Esophagus squamous epithelium (tissue), 5 donors: ENCODE data around the gene PARD6B. TPM values are rescaled to one million over a fixed set of nuclear protein-coding genes. Genes with fewer than 3 reads are reported as not detected.

Experiments used
- DNase-seq: peaks from one replicate; lab custom pipeline; 2025; lab: John Stamatoyannopoulos, UW
- H3K27ac ChIP-seq, 4 donors: fragments of 200-600 bp; sonication (generic); one replicate each; pipeline ENCODE4 v1.5.1; 2016 to 2019; ENCODE audit warnings: mild to moderate bottlenecking in 1 of 4
- H3K27me3 ChIP-seq, 4 donors: fragments of 200-600 bp; sonication (generic); 1 replicate in 3 of 4; 2 replicates in 1 of 4; pipeline versions ENCODE4 v1.5.1 to v1.6.0; 2017 to 2021; ENCODE audit warnings: antibody characterized with exemption in 1 of 4
- H3K36me3 ChIP-seq, 3 donors: fragments of 200-600 bp; sonication (generic); one replicate each; pipeline ENCODE4 v1.5.1; 2016 to 2019
- H3K4me1 ChIP-seq, 3 donors: fragments of 200-600 bp; sonication (generic); one replicate each; pipeline ENCODE4 v1.5.1; 2017 to 2019
- H3K4me3 ChIP-seq, 4 donors: fragments of 200-600 bp; sonication (generic); 1 replicate in 3 of 4; 2 replicates in 1 of 4; pipeline ENCODE4 v1.5.1; 2016 to 2019; ENCODE audit warnings: mild to moderate bottlenecking in 2 of 4, moderate library complexity in 1 of 4
- H3K9me3 ChIP-seq, 3 donors: fragments of 200-600 bp; sonication (generic); one replicate each; pipeline ENCODE4 v1.5.1; 2016 to 2019
- POLR2A ChIP-seq, 4 donors: fragments of 450-650 bp; IDR thresholded peaks; one replicate each; pipeline ENCODE4 v1.6.1; 2017; ENCODE audit warnings: antibody characterized with exemption in 4 of 4, mild to moderate bottlenecking in 4 of 4, moderate library complexity in 3 of 4
- WGBS, 2 donors: methylation state at CpG; one replicate each; pipeline ENCODE4 v1.1.5; 2018; 5-methylcytosine and 5-hydroxymethylcytosine counted together
- intact Hi-C: fragments of 100-400 bp; cut with DNase I; formaldehyde crosslinking; loops from one replicate; pipeline ENCODE4 v1.15.0; 2022
- total RNA-seq, 4 donors: library from RNA; depleted of rRNA; stranded (reverse); fragments of >200 nt; gene quantifications; one replicate each; pipeline ENCODE4 v1.1.0, GENCODE V29; 2016
- TF ChIP-seq, protein P1 (sequence below), 6 experiments: fragments of 450-650 bp in 4 of 6; fragments of 200-600 bp in 2 of 6; sonication (generic) in 2 of 6; IDR thresholded peaks; one replicate each; pipeline ENCODE4 v1.5.1; 2016 to 2019; ENCODE audit warnings: antibody characterized with exemption in 6 of 6, mild to moderate bottlenecking in 4 of 6, moderate library complexity in 4 of 6
- donor health status: DM: yes; HTN: yes; CAD: no.

Gene PARD6B
- total RNA-seq, 4 donors from 2014 or later = 4.7 to 6.5 (median 5.3) TPM

GRCh38 chr20:50728486-50728980 lies 2.8 kb upstream of the PARD6B start:
- H3K9me3 ChIP-seq = no peaks in the 10 kb centered on the region
- H3K27me3 ChIP-seq = no peaks in the 10 kb centered on the region
- H3K36me3 ChIP-seq = no peaks in the 10 kb centered on the region
- H3K4me1 ChIP-seq = peaks cover 21 to 90% (median 46%) of the 10 kb centered on the region in 3 donors
- WGBS, 2 donors = 79 to 87% methylated on average over 4 of the region's 4 CpGs
- DNase-seq = no peak
- no peak overlapping the region for H3K4me3 ChIP-seq
- H3K27ac ChIP-seq = peak overlapping the region; percentile 67 to 92 (median 84)
- intact Hi-C loops = no loop called here
- no peak for TF ChIP-seq POLR2A (IDR thresholded peaks at IDR 0.05)
- TF ChIP-seq, protein P1, sequence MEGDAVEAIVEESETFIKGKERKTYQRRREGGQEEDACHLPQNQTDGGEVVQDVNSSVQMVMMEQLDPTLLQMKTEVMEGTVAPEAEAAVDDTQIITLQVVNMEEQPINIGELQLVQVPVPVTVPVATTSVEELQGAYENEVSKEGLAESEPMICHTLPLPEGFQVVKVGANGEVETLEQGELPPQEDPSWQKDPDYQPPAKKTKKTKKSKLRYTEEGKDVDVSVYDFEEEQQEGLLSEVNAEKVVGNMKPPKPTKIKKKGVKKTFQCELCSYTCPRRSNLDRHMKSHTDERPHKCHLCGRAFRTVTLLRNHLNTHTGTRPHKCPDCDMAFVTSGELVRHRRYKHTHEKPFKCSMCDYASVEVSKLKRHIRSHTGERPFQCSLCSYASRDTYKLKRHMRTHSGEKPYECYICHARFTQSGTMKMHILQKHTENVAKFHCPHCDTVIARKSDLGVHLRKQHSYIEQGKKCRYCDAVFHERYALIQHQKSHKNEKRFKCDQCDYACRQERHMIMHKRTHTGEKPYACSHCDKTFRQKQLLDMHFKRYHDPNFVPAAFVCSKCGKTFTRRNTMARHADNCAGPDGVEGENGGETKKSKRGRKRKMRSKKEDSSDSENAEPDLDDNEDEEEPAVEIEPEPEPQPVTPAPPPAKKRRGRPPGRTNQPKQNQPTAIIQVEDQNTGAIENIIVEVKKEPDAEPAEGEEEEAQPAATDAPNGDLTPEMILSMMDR (IDR thresholded peaks at IDR 0.05) = no peak

GRCh38 chr20:50728981-50729874 lies 2.2 kb upstream of the PARD6B start:
- 43% methylated on average over 11 of the region's 11 CpGs for WGBS, 2 donors
- Histone ChIP-seq H3K36me3 (peaks cover 0 to under 1% (median 0%) of the 10 kb centered on the region in 3 donors), H3K27me3 (no peaks in the 10 kb centered on the region), H3K9me3 (no peaks in the 10 kb centered on the region), H3K4me1 (peaks cover 20 to 92% (median 47%) of the 10 kb centered on the region in 3 donors), H3K4me3 (peak overlapping the region in 1 of 4 donors; percentile 86), H3K27ac (peak overlapping the region; percentile 67 to 92 (median 84))
- no peak for DNase-seq
- TF ChIP-seq, protein P1 (IDR thresholded peaks at IDR 0.05) = no peak
- no peak for TF ChIP-seq POLR2A (IDR thresholded peaks at IDR 0.05)
- intact Hi-C loops = no loop called here

DNA sequence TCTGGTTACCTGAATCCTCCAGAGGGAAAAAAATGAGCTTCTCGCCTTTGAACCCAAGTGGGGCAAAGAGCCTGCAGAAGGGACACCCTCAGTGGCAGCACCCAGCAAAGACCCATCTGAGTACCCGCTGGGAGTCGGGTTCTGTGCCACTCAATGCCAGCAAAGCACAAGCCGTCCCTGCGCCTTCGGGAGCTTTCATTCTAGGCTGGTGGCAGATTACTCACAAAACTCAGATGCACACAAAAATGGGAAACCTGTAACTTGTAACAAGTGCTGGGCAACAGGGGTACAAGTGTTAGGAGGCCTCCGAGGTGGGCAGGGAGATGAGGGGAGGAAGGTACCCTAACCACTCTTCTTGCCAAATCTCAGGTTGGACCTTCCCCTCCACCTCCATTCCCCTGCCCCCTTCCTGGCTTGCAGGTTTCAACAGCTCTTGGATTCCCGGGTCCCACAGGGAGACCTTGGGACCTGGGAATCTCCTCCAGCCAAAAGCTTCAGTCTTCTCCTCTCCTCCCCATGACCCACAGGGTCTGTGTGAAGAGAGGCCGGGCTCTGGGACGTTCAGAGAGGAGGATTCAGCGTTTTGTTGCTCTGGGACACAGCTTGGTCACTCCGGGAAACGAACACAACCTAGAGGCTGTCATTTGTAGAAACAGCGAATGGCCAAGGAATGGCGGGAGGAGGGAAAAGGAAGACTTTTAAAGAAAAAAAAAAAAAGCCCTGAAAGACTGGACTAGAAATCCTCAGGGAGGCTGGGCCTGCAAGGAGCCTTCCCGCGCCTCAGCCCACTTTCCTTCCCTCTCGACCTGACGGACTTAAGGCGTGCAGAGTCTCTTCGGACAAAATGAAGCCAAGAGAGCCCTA lies 1.2 kb upstream of the PARD6B start:
- no peak for DNase-seq
- WGBS, 2 donors = 16 to 27% methylated on average over 10 to 13 of the region's 21 CpGs
- Histone ChIP-seq H3K27me3 (no peaks in the 10 kb centered on the region), H3K9me3 (no peaks in the 10 kb centered on the region), H3K4me1 (peaks cover 12 to 88% (median 38%) of the 10 kb centered on the region in 3 donors), H3K36me3 (peaks cover 0 to 3% (median 0%) of the 10 kb centered on the region in 3 donors), H3K27ac (peak overlapping the region; percentile 82 to 92 (median 86)), H3K4me3 (peak overlapping the region; percentile 64 to 93 (median 90))
- TF ChIP-seq POLR2A (IDR thresholded peaks at IDR 0.05) = peak in 1 of 4 donors; percentile 9
- TF ChIP-seq, protein P1 (IDR thresholded peaks at IDR 0.05) = no peak
- intact Hi-C loops = no loop called here

DNA sequence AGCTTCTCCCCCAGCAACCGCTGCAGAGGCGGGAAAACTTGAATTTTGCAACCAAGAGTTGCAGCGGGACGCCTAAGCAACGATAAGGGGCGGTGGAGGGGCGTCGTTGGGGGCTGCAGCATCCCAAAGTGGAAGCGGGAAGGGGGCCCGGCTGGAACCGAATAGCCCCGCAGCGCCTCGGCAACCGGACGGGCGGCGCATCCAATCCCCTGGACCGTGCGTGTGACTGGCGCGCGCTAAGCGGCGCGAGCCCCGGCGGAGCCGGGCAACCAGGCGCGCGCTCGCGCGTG lies 670 bp upstream of the PARD6B start:
- Histone ChIP-seq H3K27ac (peak overlapping the region; percentile 82 to 92 (median 86)), H3K9me3 (no peaks in the 10 kb centered on the region), H3K4me3 (peak overlapping the region; percentile 64 to 93 (median 90)), H3K4me1 (peaks cover 12 to 88% (median 37%) of the 10 kb centered on the region in 3 donors), H3K36me3 (peaks cover 0 to 3% (median 0%) of the 10 kb centered on the region in 3 donors), H3K27me3 (no peaks in the 10 kb centered on the region)
- 7% methylated on average over 7 of the region's 35 CpGs; no CpG with 5 or more reads in 1 of the 2 donors for WGBS, 2 donors
- TF ChIP-seq, protein P1 (IDR thresholded peaks at IDR 0.05) = peak in 1 of 6 experiments; percentile 3
- TF ChIP-seq POLR2A (IDR thresholded peaks at IDR 0.05) = no peak
- no peak for DNase-seq
- intact Hi-C loops = no loop called here
